GM18951 (cell line): Measurements from ENCODE around the gene WRAP73.
A peak's percentile ranks its signal among the peaks of the same experiment; 100 is the strongest.

Experiments
- POLR2A ChIP-seq: IDR thresholded peaks from 4 replicates; pipeline ENCODE4 v1.6.1; 2011; ENCODE audit warnings: mild to moderate bottlenecking; ENCODE audit not compliant: insufficient read length, insufficient read depth; ENCODE audit errors: extremely low read depth
- in situ Hi-C: fragments of 300-500 bp; cut with MboI; formaldehyde crosslinking; loops from one replicate; pipeline ENCODE4 v1.12.0; 2022; ENCODE audit warnings: low sequenced_read_pairs, mixed read lengths, inconsistent platforms; ENCODE audit not compliant: unreplicated experiment

The WRAP73 gene

DNA sequence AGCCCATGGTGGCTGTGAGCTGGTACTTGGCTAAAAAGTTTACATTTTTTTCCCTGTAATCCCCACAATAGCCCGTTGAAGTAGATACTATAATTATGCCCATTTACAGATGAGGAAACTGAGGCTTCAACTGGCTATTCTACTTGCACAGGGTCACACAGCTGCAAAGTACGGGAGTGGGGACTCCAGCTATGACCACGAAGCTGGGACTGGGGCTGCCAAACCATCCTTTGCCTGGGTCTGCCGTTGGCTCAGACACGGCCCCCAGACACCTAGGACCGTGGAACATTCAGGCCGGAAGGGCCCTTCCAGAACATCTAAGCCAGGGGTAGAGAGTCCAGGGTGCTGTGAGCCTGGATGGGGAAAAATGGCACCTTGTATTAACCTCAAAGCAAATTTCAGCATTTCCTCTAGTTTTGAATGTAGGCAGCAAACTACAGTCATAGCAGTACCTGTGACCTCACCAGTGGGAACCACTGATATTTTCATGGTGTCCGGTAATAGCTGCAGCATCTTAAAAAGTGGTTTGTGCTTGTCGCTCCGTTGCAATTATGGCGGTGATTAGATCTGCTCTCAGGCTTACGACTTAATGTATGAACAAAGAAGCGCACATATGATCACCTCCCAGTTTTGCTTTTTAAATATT, 6.7 kb upstream of the WRAP73 start:
- in situ Hi-C loops: no loop called here

DNA sequence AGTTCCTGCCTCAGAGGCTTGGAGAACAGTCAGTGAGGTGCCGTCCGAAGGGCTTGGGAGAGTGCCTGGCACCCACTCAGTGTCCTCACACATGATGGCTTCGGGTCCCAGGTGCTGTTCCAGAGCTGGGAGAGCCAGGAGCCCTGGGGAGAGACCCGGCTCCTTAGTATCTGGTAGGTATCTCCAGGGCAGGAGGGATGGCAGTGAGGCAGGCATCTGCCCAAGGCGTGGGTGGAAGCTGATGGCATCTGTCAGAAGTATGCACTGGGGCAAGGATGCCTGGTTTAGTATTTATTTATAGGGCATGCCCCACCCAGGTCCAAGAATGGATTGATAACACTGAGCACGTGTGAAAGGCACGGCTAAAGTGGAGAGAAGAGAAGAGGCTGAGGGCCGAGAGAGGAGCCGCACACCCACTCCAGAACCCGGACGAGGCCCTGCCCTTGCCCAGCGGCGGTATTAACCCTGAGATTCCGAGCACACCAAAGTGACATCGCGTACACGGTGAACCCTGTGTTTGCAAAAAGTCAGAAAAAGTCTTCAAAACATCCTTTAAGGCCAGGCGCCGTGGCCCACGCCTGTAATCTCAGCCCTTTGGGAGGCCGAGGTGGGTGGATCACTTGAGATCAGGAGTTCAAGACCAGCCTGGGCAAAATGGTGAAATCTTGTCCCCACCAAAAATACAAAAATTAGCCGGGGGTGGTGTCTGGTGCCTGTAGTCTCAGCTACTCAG, 4.8 kb upstream of the WRAP73 start:
- no peak for TF ChIP-seq POLR2A
- in situ Hi-C loops: no loop called here

More for the DNA sequence above, 6.7 kb upstream of the WRAP73 start:
- peak; percentile 31 for TF ChIP-seq POLR2A

DNA sequence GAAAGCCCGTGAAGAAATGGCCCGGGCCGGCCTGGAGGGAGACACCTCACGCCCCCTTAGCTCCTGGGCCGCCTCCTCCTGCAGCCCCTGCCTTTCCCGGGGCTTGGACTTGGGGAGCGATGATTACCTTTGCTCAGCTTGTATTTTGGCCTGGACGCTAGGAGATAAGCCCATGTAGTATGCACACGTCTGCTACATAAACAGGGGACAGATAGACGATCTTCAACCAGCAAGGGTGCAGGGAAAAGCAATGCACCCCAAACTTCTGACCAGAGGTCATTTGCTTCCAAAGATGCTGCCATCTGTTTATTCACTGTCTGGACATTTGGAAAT, 3.3 kb upstream of the WRAP73 start:
- in situ Hi-C loops: no loop called here
- TF ChIP-seq POLR2A: no peak

GRCh38 chr1:3652548-3653285, 2.8 kb upstream of the WRAP73 start:
- in situ Hi-C loops: no loop called here
- TF ChIP-seq POLR2A: no peak

GRCh38 chr1:3651930-3652547, 2.1 kb upstream of the WRAP73 start, which contains the start of gene TP73:
Gene TP73 (plus strand): TSS chr1:3652516. CDS start chr1:3682366, 29,850 bp downstream.
- TF ChIP-seq POLR2A: peak; percentile 63
- in situ Hi-C loops: no loop called here

- in situ Hi-C loops: no loop called here
- no peak for TF ChIP-seq POLR2A
Observed at GRCh38 chr1:3651026-3651929, 1.4 kb upstream of the WRAP73 start.

GRCh38 chr1:3650248-3651025, 534 bp upstream of the WRAP73 start:
- TF ChIP-seq POLR2A: no peak
- in situ Hi-C loops: no loop called here

GRCh38 chr1:3646596-3646995, 3.3 kb downstream of the WRAP73 start:
- no peak for TF ChIP-seq POLR2A
- in situ Hi-C loops: no loop called here

GRCh38 chr1:3645666-3646355, 4.1 kb downstream of the WRAP73 start:
- TF ChIP-seq POLR2A: no peak
- in situ Hi-C loops: no loop called here

- no peak for TF ChIP-seq POLR2A
- in situ Hi-C loops: no loop called here
Observed at GRCh38 chr1:3645247-3645646, 4.7 kb downstream of the WRAP73 start.

GRCh38 chr1:3644273-3644672, 5.6 kb downstream of the WRAP73 start:
- in situ Hi-C loops: no loop called here
- TF ChIP-seq POLR2A: no peak
